Heart left ventricle (tissue), 16 donors: ENCODE measurements around the gene NPBWR2. TPM values are rescaled to one million over a fixed set of nuclear protein-coding genes. Genes with fewer than 3 reads are reported as not detected.
"Not testable (repeated sequence)": the region's sequence is repeated elsewhere in the genome, so short reads cannot be mapped to it uniquely, and the experiment has no call there.

Experiments
- ATAC-seq, 4 donors: fragments of 200-7000 bp; cut with Tn5 transposase; one replicate each; pipeline ENCODE4 v1.9.1; 2020 to 2022; ENCODE audit warnings: moderate library complexity in 4 of 4, mild to moderate bottlenecking in 3 of 4, moderate number of reproducible peaks in 1 of 4
- DNase-seq, 5 donors: peaks; one replicate each; pipeline ENCODE4 v3.0.0-alpha.2; 2020
- H3K27ac ChIP-seq, 12 donors: fragments of 200-600 bp; sonication (generic) in 4 of 12; one replicate each; pipeline versions ENCODE4 v1.5.0 to v1.8.0; 2016 to 2022; ENCODE audit warnings: mild to moderate bottlenecking in 2 of 12
- H3K27me3 ChIP-seq, 9 donors: fragments of 200-600 bp; sonication (generic) in 2 of 9; one replicate each; pipeline versions ENCODE4 v1.5.1 to v1.8.0; 2016 to 2022; ENCODE audit warnings: mild to moderate bottlenecking in 3 of 9
- H3K36me3 ChIP-seq, 9 donors: fragments of 200-600 bp; sonication (generic) in 2 of 9; one replicate each; pipeline versions ENCODE4 v1.5.0 to v1.8.0; 2018 to 2022; ENCODE audit warnings: mild to moderate bottlenecking in 2 of 9
- H3K4me1 ChIP-seq, 12 donors: fragments of 200-600 bp; sonication (generic) in 4 of 12; one replicate each; pipeline versions ENCODE4 v1.5.0 to v1.8.0; 2016 to 2022; ENCODE audit warnings: mild to moderate bottlenecking in 3 of 12
- H3K4me3 ChIP-seq, 12 donors: fragments of 200-600 bp; sonication (generic) in 4 of 12; one replicate each; pipeline versions ENCODE4 v1.5.0 to v1.8.0; 2017 to 2022; ENCODE audit warnings: mild to moderate bottlenecking in 9 of 12, moderate library complexity in 4 of 12
- H3K9me3 ChIP-seq, 12 donors: fragments of 200-600 bp; sonication (generic) in 4 of 12; one replicate each; pipeline versions ENCODE4 v1.5.0 to v1.8.0; 2016 to 2022; ENCODE audit warnings: mild to moderate bottlenecking in 1 of 12
- CTCF ChIP-seq, 12 donors: fragments of 200-600 bp; sonication (generic) in 4 of 12; IDR thresholded peaks; one replicate each; pipeline versions ENCODE4 v1.5.0 to v1.8.0; 2018 to 2022; ENCODE audit warnings: antibody characterized with exemption in 12 of 12, mild to moderate bottlenecking in 5 of 12
- POLR2A ChIP-seq, 2 donors: fragments of 450-650 bp; IDR thresholded peaks; one replicate each; pipeline ENCODE4 v1.6.1; 2017; ENCODE audit warnings: antibody characterized with exemption in 2 of 2, mild to moderate bottlenecking in 2 of 2, moderate library complexity in 2 of 2
- WGBS, 4 donors: extraction: QIAGEN DNeasy Blood & Tissue Kit in 2 of 4; methylation state at CpG; one replicate each; pipeline versions ENCODE4 v1.1.5 to v1.1.7; 2013 to 2018; 5-methylcytosine and 5-hydroxymethylcytosine counted together
- intact Hi-C, 10 donors: fragments of 100-400 bp; cut with DNase I; formaldehyde crosslinking; loops; one replicate each; pipeline versions ENCODE4 v1.11.1 to v1.14.2; 2022
- polyA plus RNA-seq, 2 donors: library from polyadenylated mRNA; stranded (reverse); fragments of 200-250 nt; gene quantifications; one replicate each; pipeline ENCODE4 v1.2.3, GENCODE V29; 2013
- total RNA-seq, 9 donors: library from RNA; depleted of rRNA in 2 of 9; stranded (reverse); fragments of >200 nt in 2 of 9; fragmentation: NEBNext Ultra II Directional in 3 of 9; extraction: Animal tissue kit (Norgen Biotek cat#: 25700) in 3 of 9; gene quantifications; one replicate each; pipeline versions ENCODE4 v1.1.0 to v1.2.4, GENCODE V29; 2016 to 2023
- donor health status: ischemic (EF 13 %, LVEDD 7.1; RV severe dilation, severe dysfunction).
- donor health status: healthy with polysubstance abuse.
- donor health status: DM: no; HTN: yes; CAD: no.
- donor health status: DM: no; HTN: no; CAD: no.
- donor health status: ischemic (EF 25% LVEDD 6.9; RV normal size, moderate dysfunction).
- donor health status: ischemic (EF 25% LVEDD 5.7; RV mildly dilated, moderate dysfunction).
- donor health status: healthy.
- donor health status: DM: yes; HTN: yes; CAD: no.
- donor health status: ischemic (EF 35%, LVEDD 5.7; RV mildly dilated, moderate dysfunction).
- donor health status: nonischemic (EF 11% LVEDD 7.7; RV severe dilation, severe dysfunction).
- donor health status: DM: yes; HTN: yes; CAD: no.
- donor health status: PGD.
- donor health status: ischemic (EF 29% LVEDD 5.4; RV normal size, mild dysfunction).
- donor health status: nonischemic (EF 23%, LVEDD 6.1; RV moderate dilation, normal function).

NPBWR2 gene
- total and polyA plus RNA-seq, 11 donors = not detected

- TF ChIP-seq POLR2A (IDR thresholded peaks at IDR 0.05) (no peak), CTCF (IDR thresholded peaks at IDR 0.05) (no peak)
- intact Hi-C loops = loop anchor here in 9 of 10 donors (1.0 to 10.0 kb wide), 14 partner anchors 33 to 585 kb away; partner anchors contain the start of genes C20orf204 (in 6 of the 9), OPRL1 (in 3 of the 9), LKAAEAR1 (in 2 of the 9) and PRPF6 (in 2 of the 9)
- 43 to 81% (median 66%) methylated on average over 4 to 14 of the region's 14 CpGs for WGBS, 4 donors
- no peaks in the 10 kb centered on the region for H3K9me3 ChIP-seq
- peak overlapping the region in 3 of 12 donors; percentile 30 to 41 (median 40) for H3K4me3 ChIP-seq
- H3K27ac ChIP-seq = no peak overlapping the region
- H3K4me1 ChIP-seq = peaks cover 0 to 9% (median 0%) of the 10 kb centered on the region in 12 donors
- DNase-seq (peak in 4 of 5 donors; percentile 15 to 42 (median 18)), ATAC-seq (peak in 3 of 4 donors; percentile 25 to 40 (median 29))
- H3K36me3 ChIP-seq = no peaks in the 10 kb centered on the region
- peaks cover 0 to 31% (median 14%) of the 10 kb centered on the region in 9 donors for H3K27me3 ChIP-seq
Observed at GRCh38 chr20:64119681-64120341, 12.4 kb upstream of the NPBWR2 start.

DNA sequence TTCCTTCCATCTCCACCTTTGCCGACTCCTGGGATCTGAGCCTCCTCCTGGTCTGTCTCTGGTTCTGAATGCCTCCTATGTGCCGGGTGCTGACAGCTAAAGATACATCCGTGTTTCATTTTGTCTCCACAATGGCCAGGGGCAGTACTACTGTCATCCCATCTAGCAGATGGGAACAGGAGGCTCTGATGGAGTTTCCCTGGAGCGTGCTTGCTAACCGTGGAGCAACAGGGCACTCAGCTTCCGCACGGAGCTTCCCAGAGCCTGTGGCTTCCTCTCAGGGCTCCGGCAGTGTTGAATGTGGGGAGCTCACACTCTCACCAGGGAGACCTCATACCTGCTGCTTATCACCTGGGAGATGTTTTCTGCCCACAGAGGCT is 11.9 kb upstream of the NPBWR2 start:
- Histone ChIP-seq H3K4me3 (no peak overlapping the region), H3K9me3 (no peaks in the 10 kb centered on the region), H3K4me1 (peaks cover 0 to 9% (median 0%) of the 10 kb centered on the region in 12 donors), H3K27me3 (peaks cover 0 to 25% (median 14%) of the 10 kb centered on the region in 9 donors), H3K36me3 (no peaks in the 10 kb centered on the region), H3K27ac (no peak overlapping the region)
- DNase-seq = peak in 1 of 5 donors; percentile 7
- WGBS, 4 donors = 57 to 83% (median 67%) methylated on average over 7 to 8 of the region's 8 CpGs
- TF ChIP-seq CTCF (IDR thresholded peaks at IDR 0.05) (no peak), POLR2A (IDR thresholded peaks at IDR 0.05) (no peak)
- ATAC-seq = no peak
- intact Hi-C loops = loop anchor here in 3 of 10 donors (10.0 kb wide), 1 partner anchor 84 kb away; the partner anchor contains the start of gene C20orf204 (in 3 of the 3)

DNA sequence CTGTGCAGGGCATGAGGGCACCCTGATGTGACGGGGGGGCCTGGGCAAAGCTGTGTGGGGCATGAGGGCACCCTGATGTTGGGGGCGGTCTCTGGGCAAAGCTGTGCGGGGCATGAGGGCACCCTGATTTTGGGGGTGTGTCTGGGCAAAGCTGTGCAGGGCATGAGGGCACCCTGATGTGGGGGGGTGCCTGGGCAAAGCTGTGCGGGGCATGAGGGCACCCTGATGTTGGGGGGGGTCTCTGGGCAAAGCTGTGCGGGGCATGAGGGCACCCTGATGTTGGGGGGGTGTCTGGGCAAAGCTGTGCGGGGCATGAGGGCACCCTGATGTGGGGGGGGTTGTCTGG is 10.0 kb upstream of the NPBWR2 start:
- DNase-seq, H3K4me3 ChIP-seq, H3K4me1 ChIP-seq, H3K36me3 ChIP-seq, H3K9me3 ChIP-seq, ATAC-seq, H3K27ac ChIP-seq: not testable (repeated sequence)
- WGBS, 4 donors = 70 to 78% (median 72%) methylated on average over 3 to 6 of the region's 6 CpGs; no CpG with 5 or more reads in 1 of the 4 donors
- intact Hi-C loops = loop anchor here in 3 of 10 donors (10.0 kb wide), 1 partner anchor 83 kb away; the partner anchor contains the start of gene C20orf204 (in 3 of the 3)
- H3K27me3 ChIP-seq = peaks cover 0 to 19% (median 14%) of the 10 kb centered on the region in 9 donors

DNA sequence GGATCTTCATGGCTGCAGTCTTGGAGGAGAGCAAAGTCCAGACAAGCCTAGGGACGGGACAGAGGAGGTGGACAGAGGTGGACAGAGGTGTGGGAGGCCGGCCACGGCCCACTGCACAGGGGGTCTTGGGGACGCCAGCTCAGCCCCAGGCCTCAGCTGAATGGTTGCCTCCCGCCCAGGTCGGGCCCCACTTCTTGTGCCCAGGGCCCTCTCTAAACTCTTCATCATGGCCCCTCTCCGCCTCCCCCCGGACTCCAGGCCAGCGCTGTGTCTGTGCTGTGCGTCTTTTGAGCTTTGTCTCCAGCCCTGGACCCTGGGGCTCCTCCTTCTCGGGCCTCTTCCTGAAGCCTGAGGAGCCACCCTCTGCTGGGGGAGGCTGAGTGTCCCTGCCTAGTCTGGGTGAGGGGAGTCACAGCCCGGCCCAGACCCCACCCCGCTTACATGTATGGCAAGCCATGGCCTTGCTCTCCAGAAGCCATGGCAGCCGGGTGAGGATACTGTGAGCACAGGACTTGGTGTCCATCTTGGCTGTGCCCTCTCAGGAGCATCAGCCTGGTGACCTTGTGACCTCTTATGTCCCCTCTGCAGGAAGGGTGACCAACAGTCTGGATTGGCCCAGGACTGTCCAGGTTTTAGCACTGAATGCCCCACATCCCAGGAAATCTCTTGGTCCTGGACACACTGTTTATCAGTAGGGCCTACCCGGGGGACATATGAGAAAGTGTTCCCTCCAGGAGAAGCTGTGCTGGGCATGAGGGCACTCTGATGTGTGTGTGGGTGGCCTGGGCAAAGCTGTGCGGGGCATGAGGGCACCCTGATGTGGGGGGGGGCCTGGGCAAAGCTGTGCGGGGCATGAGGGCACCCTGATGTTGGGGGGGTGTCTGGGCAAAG is 9.4 kb upstream of the NPBWR2 start:
- ATAC-seq (no peak), DNase-seq (peak in 2 of 5 donors; percentile 11 to 15)
- H3K9me3 ChIP-seq = no peaks in the 10 kb centered on the region
- no peak for TF ChIP-seq CTCF (IDR thresholded peaks at IDR 0.05)
- TF ChIP-seq POLR2A (IDR thresholded peaks at IDR 0.05) = no peak
- H3K27ac ChIP-seq = no peak overlapping the region
- H3K36me3 ChIP-seq = no peaks in the 10 kb centered on the region
- H3K4me3 ChIP-seq = no peak overlapping the region
- 79 to 87% (median 82%) methylated on average over 13 to 17 of the region's 17 CpGs for WGBS, 4 donors
- intact Hi-C loops = loop anchor here in 3 of 10 donors (10.0 kb wide), 1 partner anchor 82 kb away; the partner anchor contains the start of gene C20orf204 (in 3 of the 3)
- peaks cover 0 to 9% (median 0%) of the 10 kb centered on the region in 12 donors for H3K4me1 ChIP-seq
- peaks cover 0 to 13% (median 9%) of the 10 kb centered on the region in 9 donors for H3K27me3 ChIP-seq
